ENCODE data around the gene MAP1A. TPM values are rescaled to one million over a fixed set of nuclear protein-coding genes. Genes with fewer than 3 reads are reported as not detected.

The MAP1A gene
- total and polyA plus RNA-seq, 2 of the 13 experiments (the other 11 are each of a cell fraction or from before 2014, with no cell fraction given) = 0.01 to 0.07 TPM

DNA sequence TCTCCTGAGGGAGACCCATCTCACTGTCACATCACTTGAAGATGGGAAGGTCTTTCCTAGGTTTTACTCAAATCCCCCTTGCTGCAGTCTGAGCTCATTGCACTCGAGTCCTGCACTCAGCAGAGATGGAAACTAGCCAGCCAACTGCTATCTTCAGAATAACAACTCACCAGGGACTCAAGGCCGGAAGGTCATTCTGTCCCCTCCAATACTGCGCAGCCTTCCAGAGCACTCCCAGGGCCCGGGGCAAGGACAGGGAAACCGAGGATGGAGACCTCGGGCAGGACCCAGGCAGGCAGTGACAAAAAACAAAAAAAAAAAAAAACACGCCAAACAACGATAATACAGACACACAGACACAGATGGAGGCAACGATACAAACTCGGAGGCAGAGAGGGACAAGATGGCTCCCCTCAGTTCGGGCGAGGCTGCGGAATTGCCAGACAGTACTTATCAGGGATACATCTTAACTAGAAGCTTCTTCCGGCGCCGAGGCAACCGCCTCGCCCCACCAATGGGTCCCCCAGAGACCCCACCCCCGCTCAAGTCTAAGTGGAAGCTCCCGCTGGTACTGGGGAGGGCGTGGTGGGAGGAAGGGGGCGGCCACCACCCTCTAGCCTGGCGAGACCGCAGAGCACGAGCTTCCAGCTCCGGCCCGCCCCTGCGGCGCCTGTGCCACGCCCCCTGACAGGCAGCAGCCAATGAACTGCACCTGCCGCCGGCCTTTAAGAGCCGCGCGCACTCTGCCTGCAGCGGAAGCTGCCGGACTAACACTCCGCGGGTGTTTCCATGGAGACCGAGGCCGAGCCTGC lies 7.0 kb upstream of the MAP1A start (continued):
- TF ChIP-seq ZNF678 (CRISPR knock-in tag; IDR thresholded peaks at IDR 0.05) (no peak), MTA3 (CRISPR knock-in tag; IDR thresholded peaks at IDR 0.05) (no peak), NCOA2 (CRISPR knock-in tag; IDR thresholded peaks at IDR 0.05) (no peak), HMG20B (CRISPR knock-in tag; conservative IDR thresholded peaks at IDR 0.05) (no peak), HNRNPUL1 (IDR thresholded peaks at IDR 0.05; ENCODE audit: low read depth, low read length) (no peak), ZNF333 (CRISPR knock-in tag; IDR thresholded peaks at IDR 0.05; ENCODE audit: borderline replicate concordance) (no peak), ZNF839 (CRISPR knock-in tag; IDR thresholded peaks at IDR 0.05; ENCODE audit: borderline replicate concordance) (no peak), NCOA5 (CRISPR knock-in tag; IDR thresholded peaks at IDR 0.05) (no peak), SNAPC2 (CRISPR knock-in tag; IDR thresholded peaks at IDR 0.05) (0 out of 2 replicates have a peak, but pooled peaks have one; percentile 70), SMYD3 (CRISPR knock-in tag; IDR thresholded peaks at IDR 0.05) (no peak), ZNF557 (CRISPR knock-in tag; IDR thresholded peaks at IDR 0.05) (no peak), YEATS4 (CRISPR knock-in tag; IDR thresholded peaks at IDR 0.05; ENCODE audit: borderline replicate concordance) (peak; percentile 46; the same call in 1 of the 2 replicates), ZNF567 (CRISPR knock-in tag; IDR thresholded peaks at IDR 0.05; ENCODE audit: borderline replicate concordance) (no peak), ZNF546 (CRISPR knock-in tag; conservative IDR thresholded peaks at IDR 0.05) (no peak), ZSCAN20 (CRISPR knock-in tag; IDR thresholded peaks at IDR 0.05; ENCODE audit: borderline replicate concordance) (no peak), SALL1 (CRISPR knock-in tag; IDR thresholded peaks at IDR 0.05) (no peak), SRSF9 (IDR thresholded peaks at IDR 0.05; ENCODE audit: borderline replicate concordance, insufficient read depth, low read depth, low read length, poor library complexity, severe bottlenecking) (no peak), MXI1 (IDR thresholded peaks at IDR 0.05; ENCODE audit: borderline replicate concordance, low read depth, low read length) (peak; percentile 99), ZFX (CRISPR knock-in tag; IDR thresholded peaks at IDR 0.05; ENCODE audit: low read depth) (peak; percentile 42), POLR2G (IDR thresholded peaks at IDR 0.05; ENCODE audit: low read depth, low read length) (0 out of 2 replicates have a peak, but pooled peaks have one; percentile 38), RARG (CRISPR knock-in tag; IDR thresholded peaks at IDR 0.05; ENCODE audit: low read depth) (no peak), ZNF143 (CRISPR knock-in tag; IDR thresholded peaks at IDR 0.05) (no peak), TARDBP (CRISPR knock-in tag; IDR thresholded peaks at IDR 0.05) (peak; percentile 47; the same call in 1 of the 2 replicates)
- TF ChIP-seq, protein P1, sequence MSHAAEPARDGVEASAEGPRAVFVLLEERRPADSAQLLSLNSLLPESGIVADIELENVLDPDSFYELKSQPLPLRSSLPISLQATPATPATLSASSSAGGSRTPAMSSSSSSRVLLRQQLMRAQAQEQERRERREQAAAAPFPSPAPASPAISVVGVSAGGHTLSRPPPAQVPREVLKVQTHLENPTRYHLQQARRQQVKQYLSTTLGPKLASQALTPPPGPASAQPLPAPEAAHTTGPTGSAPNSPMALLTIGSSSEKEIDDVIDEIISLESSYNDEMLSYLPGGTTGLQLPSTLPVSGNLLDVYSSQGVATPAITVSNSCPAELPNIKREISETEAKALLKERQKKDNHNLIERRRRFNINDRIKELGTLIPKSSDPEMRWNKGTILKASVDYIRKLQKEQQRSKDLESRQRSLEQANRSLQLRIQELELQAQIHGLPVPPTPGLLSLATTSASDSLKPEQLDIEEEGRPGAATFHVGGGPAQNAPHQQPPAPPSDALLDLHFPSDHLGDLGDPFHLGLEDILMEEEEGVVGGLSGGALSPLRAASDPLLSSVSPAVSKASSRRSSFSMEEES (CRISPR knock-in tag; IDR thresholded peaks at IDR 0.05) = no peak
- TF ChIP-seq, protein P2, sequence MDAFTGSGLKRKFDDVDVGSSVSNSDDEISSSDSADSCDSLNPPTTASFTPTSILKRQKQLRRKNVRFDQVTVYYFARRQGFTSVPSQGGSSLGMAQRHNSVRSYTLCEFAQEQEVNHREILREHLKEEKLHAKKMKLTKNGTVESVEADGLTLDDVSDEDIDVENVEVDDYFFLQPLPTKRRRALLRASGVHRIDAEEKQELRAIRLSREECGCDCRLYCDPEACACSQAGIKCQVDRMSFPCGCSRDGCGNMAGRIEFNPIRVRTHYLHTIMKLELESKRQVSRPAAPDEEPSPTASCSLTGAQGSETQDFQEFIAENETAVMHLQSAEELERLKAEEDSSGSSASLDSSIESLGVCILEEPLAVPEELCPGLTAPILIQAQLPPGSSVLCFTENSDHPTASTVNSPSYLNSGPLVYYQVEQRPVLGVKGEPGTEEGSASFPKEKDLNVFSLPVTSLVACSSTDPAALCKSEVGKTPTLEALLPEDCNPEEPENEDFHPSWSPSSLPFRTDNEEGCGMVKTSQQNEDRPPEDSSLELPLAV (CRISPR knock-in tag; conservative IDR thresholded peaks at IDR 0.05; ENCODE audit: low read depth) = no peak
- TF ChIP-seq, protein P3, sequence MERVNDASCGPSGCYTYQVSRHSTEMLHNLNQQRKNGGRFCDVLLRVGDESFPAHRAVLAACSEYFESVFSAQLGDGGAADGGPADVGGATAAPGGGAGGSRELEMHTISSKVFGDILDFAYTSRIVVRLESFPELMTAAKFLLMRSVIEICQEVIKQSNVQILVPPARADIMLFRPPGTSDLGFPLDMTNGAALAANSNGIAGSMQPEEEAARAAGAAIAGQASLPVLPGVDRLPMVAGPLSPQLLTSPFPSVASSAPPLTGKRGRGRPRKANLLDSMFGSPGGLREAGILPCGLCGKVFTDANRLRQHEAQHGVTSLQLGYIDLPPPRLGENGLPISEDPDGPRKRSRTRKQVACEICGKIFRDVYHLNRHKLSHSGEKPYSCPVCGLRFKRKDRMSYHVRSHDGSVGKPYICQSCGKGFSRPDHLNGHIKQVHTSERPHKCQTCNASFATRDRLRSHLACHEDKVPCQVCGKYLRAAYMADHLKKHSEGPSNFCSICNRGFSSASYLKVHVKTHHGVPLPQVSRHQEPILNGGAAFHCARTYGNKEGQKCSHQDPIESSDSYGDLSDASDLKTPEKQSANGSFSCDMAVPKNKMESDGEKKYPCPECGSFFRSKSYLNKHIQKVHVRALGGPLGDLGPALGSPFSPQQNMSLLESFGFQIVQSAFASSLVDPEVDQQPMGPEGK (CRISPR knock-in tag; IDR thresholded peaks at IDR 0.05) = peak; percentile 73

Measured in HepG2 (cell line).